Endodermal cell (in vitro differentiated cells): ENCODE data around the gene USP30. TPM values are rescaled to one million over a fixed set of nuclear protein-coding genes. Genes with fewer than 3 reads are reported as not detected.

Source experiments
- DNase-seq: peaks from one replicate; pipeline ENCODE4 v3.0.0-alpha.2; 2017
- H3K27ac ChIP-seq: 2 replicates; pipeline ENCODE4 v1.5.1; 2013; ENCODE audit warnings: mild to moderate bottlenecking, low read depth, low read length, moderate library complexity
- H3K27me3 ChIP-seq: 2 replicates; pipeline ENCODE4 v1.6.1; 2013; ENCODE audit warnings: mild to moderate bottlenecking, low read length, moderate library complexity; ENCODE audit not compliant: insufficient read depth, control insufficient read depth, poor library complexity, severe bottlenecking
- H3K36me3 ChIP-seq: 2 replicates; pipeline ENCODE4 v1.7.0; 2013; ENCODE audit warnings: mild to moderate bottlenecking, low read length, moderate library complexity; ENCODE audit not compliant: control insufficient read depth, insufficient read depth
- H3K4me1 ChIP-seq: one replicate; pipeline ENCODE4 v1.7.0; 2013; ENCODE audit warnings: low read length; ENCODE audit not compliant: control insufficient read depth, insufficient read depth
- H3K4me3 ChIP-seq: 2 replicates; pipeline ENCODE4 v1.5.1; 2013; ENCODE audit warnings: mild to moderate bottlenecking, low read length, moderate library complexity
- H3K9ac ChIP-seq: 2 replicates; pipeline ENCODE4 v1.6.1; 2013; ENCODE audit warnings: mild to moderate bottlenecking, low read length, moderate library complexity; ENCODE audit not compliant: poor library complexity, severe bottlenecking; ENCODE audit errors: extremely low read depth
- H3K9me3 ChIP-seq: 2 replicates; pipeline ENCODE4 v1.6.1; 2013; ENCODE audit warnings: mild to moderate bottlenecking, low read length, moderate library complexity; ENCODE audit not compliant: control insufficient read depth
- H3K27ac Mint-ChIP-seq: 2 replicates; pipeline ENCODE4 v1.8.0; 2020; ENCODE audit warnings: mixed read lengths
- H3K27me3 Mint-ChIP-seq: 2 replicates; pipeline ENCODE4 v1.8.0; 2021; ENCODE audit warnings: mild to moderate bottlenecking, mixed read lengths; ENCODE audit not compliant: insufficient read depth
- H3K36me3 Mint-ChIP-seq: 2 replicates; pipeline ENCODE4 v1.8.0; 2020; ENCODE audit warnings: low read depth, mixed read lengths
- H3K4me1 Mint-ChIP-seq: 2 replicates; pipeline ENCODE4 v1.8.0; 2020; ENCODE audit warnings: mixed read lengths
- H3K4me3 Mint-ChIP-seq: 2 replicates; pipeline ENCODE4 v1.8.0; 2020; ENCODE audit warnings: mild to moderate bottlenecking, moderate library complexity, mixed read lengths
- H3K9me3 Mint-ChIP-seq: 2 replicates; pipeline ENCODE4 v1.8.0; 2020; ENCODE audit warnings: mild to moderate bottlenecking, mixed read lengths
- CTCF ChIP-seq: fragments of 200-600 bp; sonication (generic); conservative IDR thresholded peaks from 2 replicates; pipeline ENCODE4 v1.5.0; 2021; ENCODE audit warnings: antibody characterized with exemption, mild to moderate bottlenecking
- WGBS, 2 experiments: methylation state at CpG; one replicate each; pipeline versions ENCODE4 v1.1.5 to v1.1.7; 2013; ENCODE audit warnings: missing lambda C conversion rate in 2 of 2, mixed read lengths in 1 of 2; ENCODE audit not compliant: insufficient coverage in 1 of 2, insufficient read length in 1 of 2; 5-methylcytosine and 5-hydroxymethylcytosine counted together
- total RNA-seq, 2 donors: library from RNA; stranded (reverse); fragmentation: NEBNext Ultra II Directional in 1 of 2; extraction: Animal tissue kit (Norgen Biotek cat#: 25700) in 1 of 2; gene quantifications; 2 replicates in 1 of 2; 3 replicates in 1 of 2; pipeline ENCODE4 v1.2.1, GENCODE V29; 2021

USP30 gene
- total RNA-seq, 2 donors from 2014 or later = 6.3 to 10.8 TPM

- peaks cover 5% of the 10 kb centered on the region for H3K9me3 Mint-ChIP-seq
- no peak overlapping the region for H3K4me3 Mint-ChIP-seq
- no peak overlapping the region for H3K27ac Mint-ChIP-seq
- H3K4me3 ChIP-seq = no peak overlapping the region
- no peak overlapping the region for H3K27ac ChIP-seq
- TF ChIP-seq CTCF = no peak
- DNase-seq = no peak
- H3K9ac ChIP-seq = no peak overlapping the region
- H3K4me1 ChIP-seq = no peaks in the 10 kb centered on the region
- 97 to 100% methylated on average over 3 to 7 of the region's 7 CpGs for WGBS, 2 experiments
- peaks cover 34% of the 10 kb centered on the region for H3K36me3 Mint-ChIP-seq
- H3K4me1 Mint-ChIP-seq = no peaks in the 10 kb centered on the region
- H3K27me3 ChIP-seq = no peaks in the 10 kb centered on the region
- peaks cover 13% of the 10 kb centered on the region for H3K27me3 Mint-ChIP-seq
- no peaks in the 10 kb centered on the region for H3K9me3 ChIP-seq
- H3K36me3 ChIP-seq = peaks cover 21% of the 10 kb centered on the region
Measured at GRCh38 chr12:109089683-109090082, 37.3 kb downstream of the USP30 start.

GRCh38 chr12:109092497-109093021 lies 40.2 kb downstream of the USP30 start:
- no peak overlapping the region for H3K27ac Mint-ChIP-seq

GRCh38 chr12:109093022-109093918 lies 40.9 kb downstream of the USP30 start, which contains the start of gene ALKBH2:
Gene ALKBH2 (minus strand): TSS chr12:109093472. CDS start chr12:109092786, 686 bp downstream.
- DNase-seq = peak; percentile 99
- H3K36me3 Mint-ChIP-seq = peaks cover 24% of the 10 kb centered on the region
- no peaks in the 10 kb centered on the region for H3K4me1 ChIP-seq
- peak within 1 kb of the TSS; percentile 47 for H3K4me3 Mint-ChIP-seq
- TF ChIP-seq CTCF = peak; percentile 99
- no peaks in the 10 kb centered on the region for H3K36me3 ChIP-seq
- H3K27me3 ChIP-seq = no peaks in the 10 kb centered on the region
- H3K27ac ChIP-seq = no peak within 1 kb of the TSS
- 23 to 24% methylated on average over 26 to 45 of the region's 45 CpGs for WGBS, 2 experiments
- H3K9me3 Mint-ChIP-seq = peaks cover 5% of the 10 kb centered on the region
- no peaks in the 10 kb centered on the region for H3K4me1 Mint-ChIP-seq
- no peaks in the 10 kb centered on the region for H3K9me3 ChIP-seq
- no peak within 1 kb of the TSS for H3K9ac ChIP-seq
- peak within 1 kb of the TSS; percentile 78 for H3K4me3 ChIP-seq
- H3K27me3 Mint-ChIP-seq = peaks cover 13% of the 10 kb centered on the region
- H3K27ac Mint-ChIP-seq = peak within 1 kb of the TSS; percentile 90

More at GRCh38 chr12:109092497-109093021, 40.2 kb downstream of the USP30 start:
- H3K4me3 ChIP-seq = peak overlapping the region; percentile 78
- no peak for TF ChIP-seq CTCF
- peaks cover 29% of the 10 kb centered on the region for H3K36me3 Mint-ChIP-seq
- no peaks in the 10 kb centered on the region for H3K36me3 ChIP-seq
- peak; percentile 38 for DNase-seq
- H3K9me3 ChIP-seq = no peaks in the 10 kb centered on the region
- no peaks in the 10 kb centered on the region for H3K27me3 ChIP-seq
- peak overlapping the region; percentile 47 for H3K4me3 Mint-ChIP-seq
- peaks cover 13% of the 10 kb centered on the region for H3K27me3 Mint-ChIP-seq
- H3K27ac ChIP-seq = no peak overlapping the region
- H3K9me3 Mint-ChIP-seq = peaks cover 5% of the 10 kb centered on the region
- 93 to 94% methylated on average over 4 to 6 of the region's 6 CpGs for WGBS, 2 experiments
- no peaks in the 10 kb centered on the region for H3K4me1 ChIP-seq
- no peak overlapping the region for H3K9ac ChIP-seq
- no peaks in the 10 kb centered on the region for H3K4me1 Mint-ChIP-seq
